Neural cell (in vitro differentiated cells): Measurements from ENCODE around the gene SH3BP4.

ENCODE experiments used
- CTCF ChIP-seq: fragments of 450-650 bp; IDR thresholded peaks from 2 replicates; pipeline ENCODE4 v1.5.1; 2014; ENCODE audit warnings: antibody characterized with exemption, mild to moderate bottlenecking, moderate library complexity; ENCODE audit not compliant: poor library complexity, severe bottlenecking
- EZH2 ChIP-seq: fragments of 200-600, 300-800 bp; shearing (Covaris generic), sonication (generic); IDR thresholded peaks from 2 replicates; pipeline ENCODE4 v1.6.1; 2014; ENCODE audit warnings: antibody characterized with exemption, low read length, borderline replicate concordance, mild to moderate bottlenecking; ENCODE audit not compliant: insufficient read depth, poor library complexity, severe bottlenecking
- REST ChIP-seq: IDR thresholded peaks from 2 replicates; pipeline ENCODE4 v1.6.1; 2012; ENCODE audit warnings: borderline replicate concordance

GRCh38 chr2:234947556-234947955 is 4.3 kb upstream of the SH3BP4 start:
- TF ChIP-seq CTCF (no peak), EZH2 (no peak), REST (no peak)
